HG03025 (cell line): ENCODE data around the gene NPAS4.
A peak's percentile ranks its signal among the peaks of the same experiment; 100 is the strongest.
"Not testable (repeated sequence)": the region's sequence is repeated elsewhere in the genome, so short reads cannot be mapped to it uniquely, and the experiment has no call there.

Experiments
- ATAC-seq: cut with Tn5 transposase; IDR thresholded peaks from one replicate; pipeline ENCODE4 v1.9.1; 2021; ENCODE audit warnings: mild to moderate bottlenecking, moderate library complexity; ENCODE audit not compliant: unreplicated experiment, low FRiP score

NPAS4 gene

GRCh38 chr11:66450560-66450959 is 29.7 kb downstream of the NPAS4 start:
- no peak for ATAC-seq

GRCh38 chr11:66451663-66452062 is 30.8 kb downstream of the NPAS4 start:
- no peak for ATAC-seq

- no peak for ATAC-seq
These were observed 33.4 kb downstream of the NPAS4 start for GRCh38 chr11:66454247-66454646.

- ATAC-seq, result no peak
These were observed 34.0 kb downstream of the NPAS4 start for GRCh38 chr11:66454828-66455227.

- ATAC-seq, result no peak
These were observed 37.0 kb downstream of the NPAS4 start for GRCh38 chr11:66457826-66458225.

- no peak for ATAC-seq
These were observed 38.4 kb downstream of the NPAS4 start for GRCh38 chr11:66459138-66459778.

GRCh38 chr11:66462010-66462409 is 41.2 kb downstream of the NPAS4 start:
- ATAC-seq, result no peak

- ATAC-seq, result no peak
These were observed 42.1 kb downstream of the NPAS4 start for GRCh38 chr11:66462911-66463310.

- ATAC-seq, result not testable (repeated sequence)
These were observed 43.3 kb downstream of the NPAS4 start for GRCh38 chr11:66464116-66464515.

- no peak for ATAC-seq
These were observed 44.1 kb downstream of the NPAS4 start for GRCh38 chr11:66464916-66465315.

- ATAC-seq, result no peak
These were observed 44.8 kb downstream of the NPAS4 start for GRCh38 chr11:66465373-66466224.

- peak; percentile 70 for ATAC-seq
These were observed 45.6 kb downstream of the NPAS4 start, which contains the start of gene PELI3 for GRCh38 chr11:66466225-66467033. Gene PELI3, plus strand, starts transcription at chr11:66466905. Its CDS starts 1,224 bp downstream, at chr11:66468129.

GRCh38 chr11:66467034-66467659 is 46.3 kb downstream of the NPAS4 start:
- ATAC-seq, result peak; percentile 37

- no peak for ATAC-seq
These were observed 46.9 kb downstream of the NPAS4 start for GRCh38 chr11:66467756-66468155.

- ATAC-seq, result no peak
These were observed 47.9 kb downstream of the NPAS4 start for GRCh38 chr11:66468691-66469090.

GRCh38 chr11:66469441-66469840 is 48.6 kb downstream of the NPAS4 start:
- no peak for ATAC-seq

GRCh38 chr11:66470015-66470414 is 49.2 kb downstream of the NPAS4 start:
- ATAC-seq, result no peak

GRCh38 chr11:66471142-66471541 is 50.3 kb downstream of the NPAS4 start:
- ATAC-seq, result no peak

- no peak for ATAC-seq
These were observed 51.2 kb downstream of the NPAS4 start for GRCh38 chr11:66472054-66472453.

GRCh38 chr11:66473167-66473566 is 52.3 kb downstream of the NPAS4 start:
- ATAC-seq, result no peak
